Chondrocyte (in vitro differentiated cells): ENCODE measurements around the gene UBASH3A. TPM values are rescaled to one million over a fixed set of nuclear protein-coding genes. Genes with fewer than 3 reads are reported as not detected.

ENCODE experiments used
- DNase-seq: peaks from one replicate; pipeline ENCODE4 v3.0.0; 2021; ENCODE audit warnings: mixed read lengths, low spot score
- H3K27ac Mint-ChIP-seq: one replicate; pipeline ENCODE4 v1.8.0; 2021; ENCODE audit warnings: mild to moderate bottlenecking, moderate library complexity, mixed read lengths; ENCODE audit not compliant: unreplicated experiment
- H3K27me3 Mint-ChIP-seq: 2 replicates; pipeline ENCODE4 v1.8.0; 2021; ENCODE audit warnings: low read depth, mixed read lengths
- H3K36me3 Mint-ChIP-seq: 2 replicates; pipeline ENCODE4 v1.8.0; 2021; ENCODE audit warnings: low read depth, mixed read lengths
- H3K4me1 Mint-ChIP-seq: 2 replicates; pipeline ENCODE4 v1.8.0; 2021; ENCODE audit warnings: low read depth, mild to moderate bottlenecking, mixed read lengths
- H3K4me3 Mint-ChIP-seq: one replicate; pipeline ENCODE4 v1.8.0; 2021; ENCODE audit warnings: mild to moderate bottlenecking, moderate library complexity, mixed read lengths; ENCODE audit not compliant: unreplicated experiment
- H3K9me3 Mint-ChIP-seq: 2 replicates; pipeline ENCODE4 v1.8.0; 2021; ENCODE audit warnings: low read depth, mixed read lengths
- CTCF ChIP-seq: fragments of 200-600 bp; sonication (generic); IDR thresholded peaks from 2 replicates; pipeline ENCODE4 v1.5.0; 2021; ENCODE audit warnings: antibody characterized with exemption, mild to moderate bottlenecking, moderate library complexity
- total RNA-seq: library from RNA; stranded (reverse); gene quantifications from 3 replicates; pipeline ENCODE4 v1.2.1, GENCODE V29; 2021

Gene UBASH3A
- total RNA-seq, 1 donor from 2014 or later: not detected

GRCh38 chr21:42374864-42375499, 28.7 kb upstream of the UBASH3A start:
- Mint-ChIP-seq H3K4me3 (no peak overlapping the region), H3K4me1 (no peaks in the 10 kb centered on the region), H3K36me3 (no peaks in the 10 kb centered on the region), H3K27ac (no peak overlapping the region), H3K9me3 (no peaks in the 10 kb centered on the region), H3K27me3 (peaks cover 24% of the 10 kb centered on the region)
- TF ChIP-seq CTCF: no peak
- peak; percentile 48 for DNase-seq

GRCh38 chr21:42375506-42375905, 28.2 kb upstream of the UBASH3A start:
- no peak for TF ChIP-seq CTCF
- Mint-ChIP-seq H3K9me3 (no peaks in the 10 kb centered on the region), H3K27ac (no peak overlapping the region), H3K4me1 (no peaks in the 10 kb centered on the region), H3K36me3 (no peaks in the 10 kb centered on the region), H3K27me3 (peaks cover 26% of the 10 kb centered on the region), H3K4me3 (no peak overlapping the region)
- peak; percentile 79 for DNase-seq

GRCh38 chr21:42375966-42376337, 27.8 kb upstream of the UBASH3A start:
- Mint-ChIP-seq H3K27me3 (peaks cover 22% of the 10 kb centered on the region), H3K4me3 (no peak overlapping the region), H3K36me3 (no peaks in the 10 kb centered on the region), H3K9me3 (no peaks in the 10 kb centered on the region), H3K27ac (no peak overlapping the region), H3K4me1 (no peaks in the 10 kb centered on the region)
- DNase-seq: peak; percentile 60
- TF ChIP-seq CTCF: no peak

GRCh38 chr21:42376338-42376982, 27.2 kb upstream of the UBASH3A start:
- DNase-seq: peak; percentile 82
- Mint-ChIP-seq H3K27me3 (peaks cover 19% of the 10 kb centered on the region), H3K4me3 (no peak overlapping the region), H3K27ac (no peak overlapping the region), H3K9me3 (peaks cover under 1% of the 10 kb centered on the region), H3K4me1 (no peaks in the 10 kb centered on the region), H3K36me3 (no peaks in the 10 kb centered on the region)
- TF ChIP-seq CTCF: no peak

- H3K27me3 Mint-ChIP-seq: peaks cover 23% of the 10 kb centered on the region
- no peak for TF ChIP-seq CTCF
- H3K36me3 Mint-ChIP-seq: no peaks in the 10 kb centered on the region
- peak; percentile 57 for DNase-seq
- peaks cover 10% of the 10 kb centered on the region for H3K9me3 Mint-ChIP-seq
- H3K4me3 Mint-ChIP-seq: no peak overlapping the region
- no peaks in the 10 kb centered on the region for H3K4me1 Mint-ChIP-seq
- H3K27ac Mint-ChIP-seq: no peak overlapping the region
Measured at GRCh38 chr21:42377211-42377950, 26.3 kb upstream of the UBASH3A start.
